OCI-LY1 (cell line): ENCODE data around the gene MRPL14.
A peak's percentile ranks its signal among the peaks of the same experiment; 100 is the strongest.

ENCODE experiments used
- CTCF ChIP-seq: fragments of 200-600 bp; sonication (generic), shearing (Covaris generic); IDR thresholded peaks from 2 replicates; pipeline ENCODE4 v1.5.1; 2017; ENCODE audit warnings: mild to moderate bottlenecking, antibody characterized with exemption, low read length, moderate library complexity, mixed read lengths
- EZH2 ChIP-seq: fragments of 200-600 bp; sonication (generic), shearing (Covaris generic); IDR thresholded peaks from 2 replicates; pipeline ENCODE4 v1.8.0; 2017; ENCODE audit warnings: borderline replicate concordance, mixed run types, mild to moderate bottlenecking, antibody characterized with exemption, low read length, moderate library complexity, mixed read lengths

GRCh38 chr6:44074439-44074812 is 52.8 kb downstream of the MRPL14 start:
- TF ChIP-seq CTCF (peak; percentile 97), EZH2 (no peak)
